ENCODE results near the gene SNX27. TPM values are rescaled to one million over a fixed set of nuclear protein-coding genes. Genes with fewer than 3 reads are reported as not detected.

Gene SNX27
- total and polyA plus RNA-seq, 3 donors from 2014 or later: 24.7 to 44.4 (median 42.8) TPM

GRCh38 chr1:151584278-151584677, 27.6 kb upstream of the SNX27 start:
- WGBS, 2 donors: 62 to 67% methylated on average over 6 of the region's 6 CpGs
- Histone ChIP-seq H3K9me3 (no peaks in the 10 kb centered on the region), H3K4me1 (peaks cover 11% of the 10 kb centered on the region), H3K4me3 (no peak overlapping the region), H3K27ac (no peak overlapping the region), H3K36me3 (ENCODE audit: low read depth, missing control alignments) (no peaks in the 10 kb centered on the region), H3K27me3 (no peaks in the 10 kb centered on the region)
- intact Hi-C loops (cut with DNase I; ENCODE audit: low total_unique reads): no loop called here
- TF ChIP-seq, protein P1, sequence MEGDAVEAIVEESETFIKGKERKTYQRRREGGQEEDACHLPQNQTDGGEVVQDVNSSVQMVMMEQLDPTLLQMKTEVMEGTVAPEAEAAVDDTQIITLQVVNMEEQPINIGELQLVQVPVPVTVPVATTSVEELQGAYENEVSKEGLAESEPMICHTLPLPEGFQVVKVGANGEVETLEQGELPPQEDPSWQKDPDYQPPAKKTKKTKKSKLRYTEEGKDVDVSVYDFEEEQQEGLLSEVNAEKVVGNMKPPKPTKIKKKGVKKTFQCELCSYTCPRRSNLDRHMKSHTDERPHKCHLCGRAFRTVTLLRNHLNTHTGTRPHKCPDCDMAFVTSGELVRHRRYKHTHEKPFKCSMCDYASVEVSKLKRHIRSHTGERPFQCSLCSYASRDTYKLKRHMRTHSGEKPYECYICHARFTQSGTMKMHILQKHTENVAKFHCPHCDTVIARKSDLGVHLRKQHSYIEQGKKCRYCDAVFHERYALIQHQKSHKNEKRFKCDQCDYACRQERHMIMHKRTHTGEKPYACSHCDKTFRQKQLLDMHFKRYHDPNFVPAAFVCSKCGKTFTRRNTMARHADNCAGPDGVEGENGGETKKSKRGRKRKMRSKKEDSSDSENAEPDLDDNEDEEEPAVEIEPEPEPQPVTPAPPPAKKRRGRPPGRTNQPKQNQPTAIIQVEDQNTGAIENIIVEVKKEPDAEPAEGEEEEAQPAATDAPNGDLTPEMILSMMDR (IDR thresholded peaks at IDR 0.05): no peak
- no peak for TF ChIP-seq POLR2A (IDR thresholded peaks at IDR 0.05)
- no peak for DNase-seq

- no peak for DNase-seq
- Histone ChIP-seq H3K27me3 (no peaks in the 10 kb centered on the region), H3K4me1 (peaks cover 11% of the 10 kb centered on the region), H3K4me3 (no peak overlapping the region), H3K36me3 (ENCODE audit: low read depth, missing control alignments) (no peaks in the 10 kb centered on the region), H3K27ac (peak overlapping the region in 1 of 2 donors; percentile 53), H3K9me3 (no peaks in the 10 kb centered on the region)
- intact Hi-C loops (cut with DNase I; ENCODE audit: low total_unique reads): no loop called here
- WGBS, 2 donors: 59 to 61% methylated on average over 7 of the region's 7 CpGs
- TF ChIP-seq POLR2A (IDR thresholded peaks at IDR 0.05): no peak
Observed at GRCh38 chr1:151584780-151585179, 27.1 kb upstream of the SNX27 start.

GRCh38 chr1:151585622-151586021, 26.2 kb upstream of the SNX27 start:
- intact Hi-C loops (cut with DNase I; ENCODE audit: low total_unique reads): no loop called here
- H3K27ac ChIP-seq: peak overlapping the region in 1 of 2 donors; percentile 53

DNA sequence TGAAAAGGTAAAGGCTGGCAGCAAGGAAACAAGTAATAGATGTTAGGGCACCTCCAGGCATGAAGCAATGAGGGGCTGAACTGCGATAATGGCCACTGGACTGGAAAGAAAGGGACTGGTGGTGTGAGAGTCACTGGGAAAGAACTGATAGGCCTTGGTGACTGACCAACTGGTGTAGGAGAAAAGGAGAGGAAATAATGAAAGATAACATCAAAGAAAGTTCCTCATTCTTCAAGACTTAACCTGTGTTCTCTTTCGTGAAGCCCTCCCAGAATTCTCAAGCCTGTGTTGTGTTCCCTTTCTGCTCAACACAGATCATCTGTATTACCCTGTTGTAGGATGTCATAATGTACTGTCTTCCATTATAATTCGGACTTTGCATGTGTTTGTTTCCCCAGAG, 20.9 kb upstream of the SNX27 start:
- Histone ChIP-seq H3K27me3 (no peaks in the 10 kb centered on the region), H3K9me3 (no peaks in the 10 kb centered on the region), H3K4me1 (peaks cover 10% of the 10 kb centered on the region), H3K27ac (no peak overlapping the region), H3K4me3 (no peak overlapping the region), H3K36me3 (ENCODE audit: low read depth, missing control alignments) (no peaks in the 10 kb centered on the region)
- WGBS, 2 donors: 92 to 95% methylated on average over 3 of the region's 3 CpGs
- TF ChIP-seq, protein P1 (IDR thresholded peaks at IDR 0.05): no peak
- TF ChIP-seq POLR2A (IDR thresholded peaks at IDR 0.05): no peak
- DNase-seq: no peak
- intact Hi-C loops (cut with DNase I; ENCODE audit: low total_unique reads): no loop called here

More at GRCh38 chr1:151585622-151586021, 26.2 kb upstream of the SNX27 start:
- H3K36me3 ChIP-seq (ENCODE audit: low read depth, missing control alignments): no peaks in the 10 kb centered on the region
- H3K4me1 ChIP-seq: peaks cover 11% of the 10 kb centered on the region
- H3K27me3 ChIP-seq: no peaks in the 10 kb centered on the region
- H3K4me3 ChIP-seq: no peak overlapping the region
- 0 to 6% methylated on average over 1 of the region's 1 CpG for WGBS, 2 donors
- H3K9me3 ChIP-seq: no peaks in the 10 kb centered on the region
- DNase-seq: no peak
- TF ChIP-seq POLR2A (IDR thresholded peaks at IDR 0.05): no peak
- TF ChIP-seq, protein P1 (IDR thresholded peaks at IDR 0.05): no peak

GRCh38 chr1:151593730-151594129, 18.1 kb upstream of the SNX27 start:
- H3K4me1 ChIP-seq: peaks cover 8% of the 10 kb centered on the region
- H3K36me3 ChIP-seq (ENCODE audit: low read depth, missing control alignments): no peaks in the 10 kb centered on the region
- no peak for TF ChIP-seq POLR2A (IDR thresholded peaks at IDR 0.05)
- TF ChIP-seq, protein P1 (IDR thresholded peaks at IDR 0.05): no peak
- H3K9me3 ChIP-seq: no peaks in the 10 kb centered on the region
- no peaks in the 10 kb centered on the region for H3K27me3 ChIP-seq
- intact Hi-C loops (cut with DNase I; ENCODE audit: low total_unique reads): no loop called here
- no peak overlapping the region for H3K4me3 ChIP-seq
- no peak overlapping the region for H3K27ac ChIP-seq
- WGBS, 2 donors: 11 to 15% methylated on average over 9 of the region's 9 CpGs
- no peak for DNase-seq

Data from testis (tissue), 3 donors.